MCF 10A (cell line): ENCODE measurements around the gene GPX5. TPM values are rescaled to one million over a fixed set of nuclear protein-coding genes. Genes with fewer than 3 reads are reported as not detected.

Experiments
- BruUV-seq: library from RNA; stranded (reverse); fragments of 400-500 nt; replicated peaks from 2 replicates; lab custom pipeline; 2021; lab: Mats Ljungman, UMichigan
- CTCF ChIA-PET: fragments of 300-600 bp; sonication (Branson Sonifier 250); formaldehyde crosslinking; extraction: SDS; loops from one replicate; lab custom pipeline; 2021; ENCODE audit warnings: antibody characterized with exemption, inconsistent platforms; lab: Yijun Ruan, JAX
- POLR2A ChIA-PET: fragments of 300-600, 350-650 bp; sonication (Branson Sonifier 250); formaldehyde crosslinking; extraction: SDS; loops from one replicate; lab custom pipeline; 2020; ENCODE audit warnings: antibody characterized with exemption, inconsistent platforms; lab: Yijun Ruan, JAX
- DNase-seq: peaks from one replicate; pipeline ENCODE4 v3.0.0-alpha.2; 2018; ENCODE audit not compliant: unreplicated experiment
- H3K27ac Mint-ChIP-seq: one replicate; pipeline ENCODE4 v1.8.0; 2022; ENCODE audit warnings: mild to moderate bottlenecking, low read depth, mixed read lengths; ENCODE audit not compliant: unreplicated experiment
- H3K27me3 Mint-ChIP-seq: one replicate; pipeline ENCODE4 v1.8.0; 2022; ENCODE audit warnings: mixed read lengths; ENCODE audit not compliant: insufficient read depth, unreplicated experiment
- H3K36me3 Mint-ChIP-seq: one replicate; pipeline ENCODE4 v1.8.0; 2022; ENCODE audit warnings: mild to moderate bottlenecking, moderate library complexity, mixed read lengths; ENCODE audit not compliant: insufficient read depth, unreplicated experiment
- H3K4me1 Mint-ChIP-seq: one replicate; pipeline ENCODE4 v1.8.0; 2022; ENCODE audit warnings: mixed read lengths; ENCODE audit not compliant: insufficient read depth, unreplicated experiment
- H3K4me3 Mint-ChIP-seq: one replicate; pipeline ENCODE4 v1.8.0; 2022; ENCODE audit warnings: mild to moderate bottlenecking, moderate library complexity, mixed read lengths; ENCODE audit not compliant: unreplicated experiment
- H3K9me3 Mint-ChIP-seq: one replicate; pipeline ENCODE4 v1.8.0; 2022; ENCODE audit warnings: mixed read lengths; ENCODE audit not compliant: unreplicated experiment
- intact Hi-C: fragments of 100-400 bp; cut with micrococcal nuclease; formaldehyde crosslinking; loops from 2 replicates; pipeline ENCODE4 v1.14.1; 2022
- total RNA-seq: library from RNA; stranded (reverse); gene quantifications from 2 replicates; pipeline ENCODE4 v1.2.3, GENCODE V29; 2022
- TF ChIP-seq, protein P1 (sequence below): fragments of 200-600 bp; IDR thresholded peaks from one replicate; pipeline ENCODE4 v1.8.0; 2022; ENCODE audit warnings: antibody characterized with exemption, mild to moderate bottlenecking; ENCODE audit not compliant: unreplicated experiment

The GPX5 gene
- total RNA-seq, 1 experiment from 2014 or later = not detected

DNA sequence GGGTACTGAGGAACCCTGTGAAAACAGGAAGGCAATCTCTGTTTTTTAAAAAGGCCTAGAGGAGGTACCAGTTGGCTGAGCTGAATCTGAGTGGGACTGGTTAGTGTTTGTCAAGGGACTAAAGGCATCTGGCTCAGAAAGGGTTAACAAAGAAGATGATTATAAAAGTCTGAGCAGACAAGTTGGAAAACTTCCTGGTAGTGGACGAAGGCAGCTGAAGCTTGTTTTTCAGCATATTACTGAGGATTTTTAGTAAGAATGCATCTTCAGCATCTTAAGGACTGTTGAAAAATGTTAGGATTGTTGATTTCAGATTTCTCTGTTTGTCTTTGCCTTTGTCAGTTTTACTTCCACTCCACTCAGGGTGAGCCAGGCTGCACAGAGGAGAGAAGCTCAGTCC lies 5.1 kb downstream of the GPX5 start:
- CTCF ChIA-PET = interaction anchor here (0.6 to 1.1 kb wide), 3 partner anchors 10 to 1354 kb away, joined by 3 to 5 read pairs (median 3); no protein-coding TSS in a partner anchor
- H3K36me3 Mint-ChIP-seq = no peaks in the 10 kb centered on the region

DNA sequence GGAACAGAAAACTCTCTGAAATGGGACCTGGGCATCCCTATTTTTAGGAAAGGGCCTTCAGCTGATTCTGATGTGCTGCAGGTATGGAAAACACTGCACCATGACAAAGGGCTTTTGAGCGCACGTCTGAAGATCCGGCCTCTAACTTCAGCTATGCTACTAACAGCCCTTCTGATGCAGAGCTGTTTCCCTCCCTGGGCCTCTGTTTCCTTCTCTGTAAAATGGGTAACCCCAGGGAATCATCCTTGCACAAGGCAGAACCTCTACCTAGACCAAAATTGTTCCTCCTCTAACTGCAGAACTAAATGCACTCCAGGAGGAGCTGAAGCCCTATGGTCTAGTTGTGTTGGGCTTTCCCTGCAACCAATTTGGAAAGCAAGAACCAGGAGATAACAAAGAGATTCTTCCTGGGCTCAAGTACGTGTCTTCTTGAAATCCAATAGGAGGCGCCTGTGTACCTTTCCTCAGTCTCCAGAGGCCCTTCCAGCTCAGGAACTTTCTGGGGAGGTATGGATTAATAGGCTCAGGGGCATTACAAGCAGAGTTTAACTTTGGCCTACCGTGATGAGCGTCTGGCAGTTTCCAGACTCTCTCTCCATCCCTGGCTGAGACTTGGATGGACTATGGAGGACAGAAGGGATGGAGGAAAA lies 5.9 kb downstream of the GPX5 start:
- ChIA-PET CTCF (interaction anchor here (1.0 to 1.1 kb wide), 2 partner anchors 9 to 11 kb away, joined by 3 read pairs; no protein-coding TSS in a partner anchor), POLR2A (interaction anchor here (0.6 kb wide), 1 partner anchor 243 kb away, joined by 3 read pairs; no protein-coding TSS in a partner anchor)
- Mint-ChIP-seq H3K27ac (no peak overlapping the region), H3K36me3 (no peaks in the 10 kb centered on the region), H3K4me3 (no peak overlapping the region), H3K4me1 (no peaks in the 10 kb centered on the region), H3K27me3 (peaks cover 27% of the 10 kb centered on the region), H3K9me3 (no peaks in the 10 kb centered on the region)
- intact Hi-C loops = no loop called here
- DNase-seq = peak; percentile 14
- no TSS peak for BruUV-seq
- TF ChIP-seq, protein P1, sequence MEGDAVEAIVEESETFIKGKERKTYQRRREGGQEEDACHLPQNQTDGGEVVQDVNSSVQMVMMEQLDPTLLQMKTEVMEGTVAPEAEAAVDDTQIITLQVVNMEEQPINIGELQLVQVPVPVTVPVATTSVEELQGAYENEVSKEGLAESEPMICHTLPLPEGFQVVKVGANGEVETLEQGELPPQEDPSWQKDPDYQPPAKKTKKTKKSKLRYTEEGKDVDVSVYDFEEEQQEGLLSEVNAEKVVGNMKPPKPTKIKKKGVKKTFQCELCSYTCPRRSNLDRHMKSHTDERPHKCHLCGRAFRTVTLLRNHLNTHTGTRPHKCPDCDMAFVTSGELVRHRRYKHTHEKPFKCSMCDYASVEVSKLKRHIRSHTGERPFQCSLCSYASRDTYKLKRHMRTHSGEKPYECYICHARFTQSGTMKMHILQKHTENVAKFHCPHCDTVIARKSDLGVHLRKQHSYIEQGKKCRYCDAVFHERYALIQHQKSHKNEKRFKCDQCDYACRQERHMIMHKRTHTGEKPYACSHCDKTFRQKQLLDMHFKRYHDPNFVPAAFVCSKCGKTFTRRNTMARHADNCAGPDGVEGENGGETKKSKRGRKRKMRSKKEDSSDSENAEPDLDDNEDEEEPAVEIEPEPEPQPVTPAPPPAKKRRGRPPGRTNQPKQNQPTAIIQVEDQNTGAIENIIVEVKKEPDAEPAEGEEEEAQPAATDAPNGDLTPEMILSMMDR = no peak

More for the DNA sequence above, 5.1 kb downstream of the GPX5 start:
- TF ChIP-seq, protein P1 = no peak
- POLR2A ChIA-PET = interaction anchor here (0.7 kb wide), 1 partner anchor 163 kb away, joined by 3 read pairs; no protein-coding TSS in a partner anchor
- intact Hi-C loops = no loop called here
- DNase-seq = no peak
- Mint-ChIP-seq H3K27me3 (peaks cover 36% of the 10 kb centered on the region), H3K27ac (no peak overlapping the region), H3K9me3 (no peaks in the 10 kb centered on the region), H3K4me1 (no peaks in the 10 kb centered on the region), H3K4me3 (no peak overlapping the region)
- BruUV-seq = no TSS peak

DNA sequence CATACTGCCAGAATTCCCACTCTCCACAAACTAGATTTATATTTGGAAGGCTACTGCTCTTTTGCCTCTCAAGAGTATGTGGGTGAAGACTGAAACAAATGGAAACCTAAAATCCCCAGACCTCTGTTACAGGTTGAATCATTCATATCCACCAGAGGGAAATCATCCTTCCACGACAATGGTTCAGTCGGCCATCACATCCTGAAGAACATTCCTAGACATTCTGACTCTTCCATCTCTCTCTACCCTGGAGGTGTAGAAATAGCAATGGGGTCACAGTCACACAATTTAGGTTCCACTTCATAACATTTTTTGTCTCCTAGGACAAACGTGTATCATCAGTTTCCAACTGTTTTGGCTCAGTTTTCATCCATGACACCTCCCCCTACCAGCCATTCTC lies 8.6 kb downstream of the GPX5 start:
- POLR2A ChIA-PET = no interaction called here
- BruUV-seq = no TSS peak
- H3K4me1 Mint-ChIP-seq = no peaks in the 10 kb centered on the region
- DNase-seq = no peak
- no peak overlapping the region for H3K4me3 Mint-ChIP-seq
- H3K36me3 Mint-ChIP-seq = peaks cover 7% of the 10 kb centered on the region
- CTCF ChIA-PET = no interaction called here
- intact Hi-C loops = no loop called here
- H3K27ac Mint-ChIP-seq = no peak overlapping the region
- TF ChIP-seq, protein P1 = no peak
- peaks cover 3% of the 10 kb centered on the region for H3K27me3 Mint-ChIP-seq
- H3K9me3 Mint-ChIP-seq = no peaks in the 10 kb centered on the region

DNA sequence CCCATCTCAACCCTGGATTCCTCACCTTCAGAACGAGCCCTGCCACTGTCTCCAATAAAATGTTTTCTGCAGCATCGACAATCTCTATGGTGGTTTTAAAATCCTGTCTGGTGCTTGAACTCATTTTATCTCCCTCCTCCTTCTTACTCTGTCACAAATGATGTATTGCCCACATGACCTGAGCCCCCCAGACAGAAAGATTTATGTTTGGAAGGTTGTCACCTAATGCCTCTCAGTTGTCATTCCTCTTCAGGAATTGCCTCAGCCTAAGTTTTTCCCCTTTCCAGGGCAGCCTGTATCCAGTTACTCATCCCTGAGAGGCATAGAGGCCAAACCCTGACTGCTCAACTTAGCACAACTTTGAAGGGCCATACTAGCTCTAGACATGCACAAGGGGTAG lies 9.2 kb downstream of the GPX5 start:
- H3K4me1 Mint-ChIP-seq = no peaks in the 10 kb centered on the region
- no peaks in the 10 kb centered on the region for H3K27me3 Mint-ChIP-seq
- BruUV-seq = no TSS peak
- ChIA-PET CTCF (interaction anchor here (0.7 kb wide), 1 partner anchor 388 kb away, joined by 5 read pairs; no protein-coding TSS in a partner anchor), POLR2A (interaction anchor here (0.7 kb wide), 1 partner anchor 11 kb away, joined by 6 read pairs; no protein-coding TSS in a partner anchor)
- intact Hi-C loops = no loop called here
- H3K27ac Mint-ChIP-seq = no peak overlapping the region
- no peaks in the 10 kb centered on the region for H3K9me3 Mint-ChIP-seq
- DNase-seq = no peak
- peaks cover 7% of the 10 kb centered on the region for H3K36me3 Mint-ChIP-seq
- H3K4me3 Mint-ChIP-seq = no peak overlapping the region
- TF ChIP-seq, protein P1 = no peak
